H1 (cell line): ENCODE data around the gene CDS2. TPM values are rescaled to one million over a fixed set of nuclear protein-coding genes. Genes with fewer than 3 reads are reported as not detected.

Experiments
- SP1 ChIP-seq: IDR thresholded peaks from 2 replicates; pipeline ENCODE4 v1.6.1; 2011; ENCODE audit warnings: low read depth, low read length
- polyA plus RNA-seq, 7 experiments: library from polyadenylated mRNA; depleted of rRNA in 3 of 7; stranded (reverse) in 5 of 7; unstranded in 2 of 7; fragments of >200 nt in 5 of 7; fragments of 200-250 nt in 2 of 7; gene quantifications; 1 replicate in 5 of 7; 2 replicates in 1 of 7; 4 replicates in 1 of 7; pipeline versions ENCODE4 v1.2.1 to v1.2.3, GENCODE V29; 2011 to 2013; ENCODE audit warnings: missing spikeins in 2 of 7, mixed read lengths in 2 of 7
- total RNA-seq: library from RNA; stranded (reverse); fragmentation: NEBNext Ultra II Directional; extraction: Animal tissue kit (Norgen Biotek cat#: 25700); gene quantifications from 2 replicates; pipeline ENCODE4 v1.2.1, GENCODE V29; 2021
- TF ChIP-seq, protein P1 (sequence below): fragments of 300-600 bp; sonication (generic); IDR thresholded peaks from 2 replicates; pipeline ENCODE4 v1.7.1; 2012; ENCODE audit warnings: low read length, moderate library complexity, mild to moderate bottlenecking, inconsistent platforms; ENCODE audit not compliant: insufficient replicate concordance

Gene CDS2
- total and polyA plus RNA-seq, 2 of the 8 experiments (the other 6 are each of a cell fraction or from before 2014, with no cell fraction given): 54.0 to 56.2 TPM

DNA sequence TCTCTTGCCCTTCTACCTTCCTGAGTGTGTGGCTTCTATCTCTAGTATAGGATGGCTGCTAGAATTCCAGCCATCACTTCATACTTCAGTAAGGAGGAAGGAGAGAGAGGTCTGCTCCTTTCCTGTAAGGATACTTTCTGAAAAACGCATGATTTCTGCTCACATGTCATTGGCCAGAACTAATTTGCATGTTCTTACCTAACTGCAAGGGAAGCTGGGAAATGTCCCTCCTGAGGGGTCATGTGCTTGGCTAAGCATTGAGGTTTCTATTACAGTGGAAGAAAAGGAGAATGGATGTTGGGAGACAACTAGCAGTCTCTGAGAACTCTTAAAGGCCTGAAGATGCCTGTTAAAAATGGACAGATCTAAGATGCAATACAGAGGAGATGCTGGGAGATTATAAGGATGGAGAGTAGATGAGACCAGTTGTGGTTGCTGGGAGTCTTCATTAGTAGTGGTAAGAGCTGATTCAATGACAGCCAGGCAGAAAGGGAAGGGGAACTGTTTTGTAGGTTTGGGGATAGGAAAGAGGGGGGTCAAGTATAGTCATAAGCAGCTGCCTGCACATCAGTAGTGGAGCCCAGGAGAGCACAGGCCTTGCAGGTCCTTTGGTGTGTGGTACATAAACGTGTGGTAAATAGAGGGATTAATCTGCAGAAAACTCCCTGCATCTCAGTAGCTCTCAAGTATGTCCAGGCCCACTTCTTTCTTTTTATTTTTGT lies 20.2 kb downstream of the CDS2 start (continued):
- TF ChIP-seq, protein P1, sequence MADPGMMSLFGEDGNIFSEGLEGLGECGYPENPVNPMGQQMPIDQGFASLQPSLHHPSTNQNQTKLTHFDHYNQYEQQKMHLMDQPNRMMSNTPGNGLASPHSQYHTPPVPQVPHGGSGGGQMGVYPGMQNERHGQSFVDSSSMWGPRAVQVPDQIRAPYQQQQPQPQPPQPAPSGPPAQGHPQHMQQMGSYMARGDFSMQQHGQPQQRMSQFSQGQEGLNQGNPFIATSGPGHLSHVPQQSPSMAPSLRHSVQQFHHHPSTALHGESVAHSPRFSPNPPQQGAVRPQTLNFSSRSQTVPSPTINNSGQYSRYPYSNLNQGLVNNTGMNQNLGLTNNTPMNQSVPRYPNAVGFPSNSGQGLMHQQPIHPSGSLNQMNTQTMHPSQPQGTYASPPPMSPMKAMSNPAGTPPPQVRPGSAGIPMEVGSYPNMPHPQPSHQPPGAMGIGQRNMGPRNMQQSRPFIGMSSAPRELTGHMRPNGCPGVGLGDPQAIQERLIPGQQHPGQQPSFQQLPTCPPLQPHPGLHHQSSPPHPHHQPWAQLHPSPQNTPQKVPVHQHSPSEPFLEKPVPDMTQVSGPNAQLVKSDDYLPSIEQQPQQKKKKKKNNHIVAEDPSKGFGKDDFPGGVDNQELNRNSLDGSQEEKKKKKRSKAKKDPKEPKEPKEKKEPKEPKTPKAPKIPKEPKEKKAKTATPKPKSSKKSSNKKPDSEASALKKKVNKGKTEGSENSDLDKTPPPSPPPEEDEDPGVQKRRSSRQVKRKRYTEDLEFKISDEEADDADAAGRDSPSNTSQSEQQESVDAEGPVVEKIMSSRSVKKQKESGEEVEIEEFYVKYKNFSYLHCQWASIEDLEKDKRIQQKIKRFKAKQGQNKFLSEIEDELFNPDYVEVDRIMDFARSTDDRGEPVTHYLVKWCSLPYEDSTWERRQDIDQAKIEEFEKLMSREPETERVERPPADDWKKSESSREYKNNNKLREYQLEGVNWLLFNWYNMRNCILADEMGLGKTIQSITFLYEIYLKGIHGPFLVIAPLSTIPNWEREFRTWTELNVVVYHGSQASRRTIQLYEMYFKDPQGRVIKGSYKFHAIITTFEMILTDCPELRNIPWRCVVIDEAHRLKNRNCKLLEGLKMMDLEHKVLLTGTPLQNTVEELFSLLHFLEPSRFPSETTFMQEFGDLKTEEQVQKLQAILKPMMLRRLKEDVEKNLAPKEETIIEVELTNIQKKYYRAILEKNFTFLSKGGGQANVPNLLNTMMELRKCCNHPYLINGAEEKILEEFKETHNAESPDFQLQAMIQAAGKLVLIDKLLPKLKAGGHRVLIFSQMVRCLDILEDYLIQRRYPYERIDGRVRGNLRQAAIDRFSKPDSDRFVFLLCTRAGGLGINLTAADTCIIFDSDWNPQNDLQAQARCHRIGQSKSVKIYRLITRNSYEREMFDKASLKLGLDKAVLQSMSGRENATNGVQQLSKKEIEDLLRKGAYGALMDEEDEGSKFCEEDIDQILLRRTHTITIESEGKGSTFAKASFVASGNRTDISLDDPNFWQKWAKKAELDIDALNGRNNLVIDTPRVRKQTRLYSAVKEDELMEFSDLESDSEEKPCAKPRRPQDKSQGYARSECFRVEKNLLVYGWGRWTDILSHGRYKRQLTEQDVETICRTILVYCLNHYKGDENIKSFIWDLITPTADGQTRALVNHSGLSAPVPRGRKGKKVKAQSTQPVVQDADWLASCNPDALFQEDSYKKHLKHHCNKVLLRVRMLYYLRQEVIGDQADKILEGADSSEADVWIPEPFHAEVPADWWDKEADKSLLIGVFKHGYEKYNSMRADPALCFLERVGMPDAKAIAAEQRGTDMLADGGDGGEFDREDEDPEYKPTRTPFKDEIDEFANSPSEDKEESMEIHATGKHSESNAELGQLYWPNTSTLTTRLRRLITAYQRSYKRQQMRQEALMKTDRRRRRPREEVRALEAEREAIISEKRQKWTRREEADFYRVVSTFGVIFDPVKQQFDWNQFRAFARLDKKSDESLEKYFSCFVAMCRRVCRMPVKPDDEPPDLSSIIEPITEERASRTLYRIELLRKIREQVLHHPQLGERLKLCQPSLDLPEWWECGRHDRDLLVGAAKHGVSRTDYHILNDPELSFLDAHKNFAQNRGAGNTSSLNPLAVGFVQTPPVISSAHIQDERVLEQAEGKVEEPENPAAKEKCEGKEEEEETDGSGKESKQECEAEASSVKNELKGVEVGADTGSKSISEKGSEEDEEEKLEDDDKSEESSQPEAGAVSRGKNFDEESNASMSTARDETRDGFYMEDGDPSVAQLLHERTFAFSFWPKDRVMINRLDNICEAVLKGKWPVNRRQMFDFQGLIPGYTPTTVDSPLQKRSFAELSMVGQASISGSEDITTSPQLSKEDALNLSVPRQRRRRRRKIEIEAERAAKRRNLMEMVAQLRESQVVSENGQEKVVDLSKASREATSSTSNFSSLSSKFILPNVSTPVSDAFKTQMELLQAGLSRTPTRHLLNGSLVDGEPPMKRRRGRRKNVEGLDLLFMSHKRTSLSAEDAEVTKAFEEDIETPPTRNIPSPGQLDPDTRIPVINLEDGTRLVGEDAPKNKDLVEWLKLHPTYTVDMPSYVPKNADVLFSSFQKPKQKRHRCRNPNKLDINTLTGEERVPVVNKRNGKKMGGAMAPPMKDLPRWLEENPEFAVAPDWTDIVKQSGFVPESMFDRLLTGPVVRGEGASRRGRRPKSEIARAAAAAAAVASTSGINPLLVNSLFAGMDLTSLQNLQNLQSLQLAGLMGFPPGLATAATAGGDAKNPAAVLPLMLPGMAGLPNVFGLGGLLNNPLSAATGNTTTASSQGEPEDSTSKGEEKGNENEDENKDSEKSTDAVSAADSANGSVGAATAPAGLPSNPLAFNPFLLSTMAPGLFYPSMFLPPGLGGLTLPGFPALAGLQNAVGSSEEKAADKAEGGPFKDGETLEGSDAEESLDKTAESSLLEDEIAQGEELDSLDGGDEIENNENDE: no peak
- no peak for TF ChIP-seq SP1
